Thoracic aorta (tissue), 2 donors: ENCODE measurements around the gene PIGR. TPM values are rescaled to one million over a fixed set of nuclear protein-coding genes. Genes with fewer than 3 reads are reported as not detected.

Experiments
- ATAC-seq: fragments of 150-250 bp; one replicate; pipeline ENCODE4 v1.8.0; 2017; ENCODE audit warnings: low read depth; ENCODE audit not compliant: insufficient number of reproducible peaks, low FRiP score
- DNase-seq: peaks from one replicate; pipeline ENCODE4 v3.0.0-alpha.2; 2020; ENCODE audit warnings: low spot score
- H3K27ac ChIP-seq, 2 donors: fragments of 200-600 bp; sonication (generic); 1 replicate in 1 of 2; 2 replicates in 1 of 2; pipeline ENCODE4 v1.5.1; 2016; ENCODE audit warnings: mild to moderate bottlenecking in 2 of 2, moderate library complexity in 2 of 2
- H3K27me3 ChIP-seq: fragments of 200-600 bp; sonication (generic); replicated peaks from 2 replicates; pipeline ENCODE4 v1.6.0; 2016; ENCODE audit warnings: mild to moderate bottlenecking; ENCODE audit not compliant: insufficient read depth
- H3K36me3 ChIP-seq: fragments of 200-600 bp; sonication (generic); one replicate; pipeline ENCODE4 v1.5.1; 2016
- H3K4me1 ChIP-seq, 2 donors: fragments of 200-600 bp; sonication (generic); 1 replicate in 1 of 2; 2 replicates in 1 of 2; pipeline versions ENCODE4 v1.5.1 to v1.6.0; 2016; ENCODE audit warnings: low read depth in 2 of 2, mild to moderate bottlenecking in 1 of 2; ENCODE audit not compliant: control insufficient read depth in 1 of 2
- H3K4me3 ChIP-seq: fragments of 200-600 bp; sonication (generic); 2 replicates; pipeline ENCODE4 v1.5.1; 2016; ENCODE audit warnings: mild to moderate bottlenecking
- H3K9me3 ChIP-seq: fragments of 200-600 bp; sonication (generic); 2 replicates; pipeline ENCODE4 v1.5.1; 2016
- CTCF ChIP-seq: fragments of 200-600 bp; sonication (generic); IDR thresholded peaks from one replicate; pipeline ENCODE4 v1.5.1; 2019; ENCODE audit warnings: antibody characterized with exemption
- total RNA-seq, 2 donors: library from RNA; depleted of rRNA; stranded (reverse); fragments of >200 nt; gene quantifications; one replicate each; pipeline versions ENCODE4 v1.1.0 to v1.2.3, GENCODE V29; 2016

The PIGR gene
- total RNA-seq, 2 donors from 2014 or later: 7.7 TPM; not detected in 1

- no peak for TF ChIP-seq CTCF
- Histone ChIP-seq H3K4me1 (no peaks in the 10 kb centered on the region), H3K4me3 (no peak overlapping the region), H3K9me3 (no peaks in the 10 kb centered on the region), H3K27me3 (no peaks in the 10 kb centered on the region), H3K27ac (no peak overlapping the region), H3K36me3 (no peaks in the 10 kb centered on the region)
- no peak for ATAC-seq
- DNase-seq: no peak
Observed at GRCh38 chr1:206949641-206950040, 3.4 kb upstream of the PIGR start.

DNA sequence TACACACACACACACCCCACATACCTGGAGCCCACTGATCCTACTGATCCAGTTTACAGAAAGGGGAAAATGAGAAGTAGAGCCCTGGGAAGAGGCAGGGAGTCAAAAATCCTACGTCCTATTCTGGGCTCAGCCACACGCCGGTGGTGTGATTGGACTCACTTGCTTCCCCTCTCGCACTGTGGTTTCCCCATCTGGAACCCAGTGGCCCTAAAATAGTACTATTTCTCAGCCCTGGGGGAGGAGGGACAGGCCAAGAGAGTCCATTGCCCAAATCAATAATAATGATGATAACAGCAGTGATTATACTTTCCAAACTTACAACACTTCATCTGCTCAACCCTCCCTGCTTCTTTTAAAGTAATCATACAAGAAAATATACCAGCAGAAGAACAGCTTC is 2.9 kb upstream of the PIGR start:
- no peaks in the 10 kb centered on the region for H3K36me3 ChIP-seq
- H3K27ac ChIP-seq: no peak overlapping the region
- ATAC-seq (no peak), DNase-seq (no peak)
- H3K9me3 ChIP-seq: no peaks in the 10 kb centered on the region
- TF ChIP-seq CTCF: no peak
- H3K4me3 ChIP-seq: no peak overlapping the region
- no peaks in the 10 kb centered on the region for H3K4me1 ChIP-seq
- no peaks in the 10 kb centered on the region for H3K27me3 ChIP-seq

DNA sequence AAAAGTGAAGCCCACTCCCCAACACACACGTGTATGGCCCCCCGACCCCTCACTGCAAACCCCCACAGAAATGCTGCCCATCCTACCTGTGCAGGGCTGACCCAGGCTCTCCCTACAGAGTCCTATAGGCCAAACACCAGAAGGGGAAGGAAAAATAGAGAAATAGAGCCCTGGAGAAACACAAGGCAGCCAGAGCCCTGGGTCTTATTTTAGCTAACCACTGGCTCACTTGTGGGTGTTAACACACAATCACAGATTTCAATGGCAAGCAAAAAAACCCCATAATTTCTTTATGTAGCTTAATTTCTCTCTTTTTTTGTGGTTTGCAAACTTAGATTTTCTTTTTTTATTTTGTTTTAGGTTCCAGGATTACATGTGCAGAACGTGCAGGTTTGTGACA is 989 bp upstream of the PIGR start:
- ATAC-seq (no peak), DNase-seq (no peak)
- no peak overlapping the region for H3K4me3 ChIP-seq
- H3K27ac ChIP-seq: no peak overlapping the region
- no peaks in the 10 kb centered on the region for H3K36me3 ChIP-seq
- H3K27me3 ChIP-seq: no peaks in the 10 kb centered on the region
- no peaks in the 10 kb centered on the region for H3K4me1 ChIP-seq
- no peaks in the 10 kb centered on the region for H3K9me3 ChIP-seq
- TF ChIP-seq CTCF: no peak

GRCh38 chr1:206945779-206946178 is 487 bp downstream of the PIGR start:
- Histone ChIP-seq H3K27ac (no peak overlapping the region), H3K9me3 (no peaks in the 10 kb centered on the region), H3K27me3 (no peaks in the 10 kb centered on the region), H3K4me1 (no peaks in the 10 kb centered on the region), H3K36me3 (no peaks in the 10 kb centered on the region), H3K4me3 (no peak overlapping the region)
- DNase-seq (no peak), ATAC-seq (no peak)
- TF ChIP-seq CTCF: no peak

DNA sequence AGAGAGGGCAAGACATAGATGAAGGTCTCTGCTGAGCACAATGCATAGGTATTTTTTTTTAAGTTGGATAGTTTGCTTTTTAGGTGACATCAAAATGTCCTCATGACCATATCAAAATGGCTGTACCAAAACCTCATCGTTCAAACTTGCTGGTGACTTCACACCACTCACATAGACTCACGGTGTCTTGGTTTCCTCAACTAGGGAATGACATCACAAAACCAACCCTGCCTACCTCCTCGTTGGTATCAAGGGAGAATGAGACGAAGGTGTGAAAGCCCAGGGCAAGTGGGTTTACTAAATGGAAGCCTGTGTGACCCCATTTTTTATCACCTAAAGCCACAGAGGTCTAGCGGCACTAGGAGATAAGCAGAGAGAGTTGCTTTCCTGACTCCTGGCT is 1.6 kb downstream of the PIGR start:
- Histone ChIP-seq H3K9me3 (no peaks in the 10 kb centered on the region), H3K27me3 (no peaks in the 10 kb centered on the region), H3K4me3 (no peak overlapping the region), H3K4me1 (no peaks in the 10 kb centered on the region), H3K27ac (no peak overlapping the region), H3K36me3 (no peaks in the 10 kb centered on the region)
- DNase-seq (no peak), ATAC-seq (no peak)
- TF ChIP-seq CTCF: no peak
